ENCODE data around the gene AKNAD1. TPM values are rescaled to one million over a fixed set of nuclear protein-coding genes. Genes with fewer than 3 reads are reported as not detected.

The AKNAD1 gene
- total and polyA plus RNA-seq, 10 of the 15 experiments (the other 5 are each of a cell fraction or from before 2014, with no cell fraction given): 0.05 to 0.13 (median 0.10) TPM; not detected in 7

DNA sequence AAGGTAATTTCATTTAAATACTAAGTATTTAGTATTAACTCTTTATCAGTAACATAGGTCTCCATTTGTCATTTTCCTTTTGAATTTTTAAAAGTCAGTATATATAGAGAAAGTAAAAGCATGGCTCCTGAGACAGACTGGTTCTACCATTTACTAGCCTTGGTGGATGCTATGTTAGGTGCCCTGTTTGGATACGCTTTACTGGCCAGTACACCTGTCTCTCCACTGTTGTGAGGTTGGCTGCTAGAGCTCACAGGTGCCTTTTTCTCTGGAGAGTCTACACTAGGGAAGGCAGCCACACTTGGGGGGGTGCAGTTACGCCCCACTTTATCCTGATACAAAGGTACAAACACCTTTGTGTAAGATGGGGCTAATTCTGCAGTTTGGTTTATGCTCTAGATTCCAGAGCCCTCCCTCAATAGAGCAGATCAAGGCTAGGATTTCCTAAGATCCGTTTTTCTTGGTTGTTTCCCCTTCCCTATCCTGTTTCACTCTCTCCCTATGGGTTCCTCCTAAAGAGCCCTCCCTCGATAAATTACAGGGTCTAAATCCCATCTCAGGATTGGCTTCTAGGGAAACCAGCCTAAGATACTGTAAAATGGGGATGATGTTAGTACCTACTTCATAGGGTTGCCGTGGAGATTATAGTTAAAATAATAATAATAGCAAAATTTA is 14.3 kb upstream of the AKNAD1 start:
- Histone ChIP-seq H3K4me3 (no peak overlapping the region), H3K4me1 (ENCODE audit: control insufficient read depth, insufficient read depth, low read length) (no peaks in the 10 kb centered on the region), H3K9ac (ENCODE audit: control insufficient read depth, insufficient read depth, low read length) (no peak overlapping the region), H4K20me1 (ENCODE audit: control insufficient read depth, insufficient read depth) (no peaks in the 10 kb centered on the region), H3K27me3 (replicated peaks in 1 of 2; ENCODE audit: control insufficient read depth in 2 of 2, insufficient read depth in 2 of 2, low read length in 1 of 2) (no peaks in the 10 kb centered on the region; a peak in 1 of 4 replicates), H2AFZ (ENCODE audit: control insufficient read depth, low read depth, low read length) (no peak overlapping the region), H3K27ac (ENCODE audit: control insufficient read depth, insufficient read depth) (no peak overlapping the region), H3K36me3 (ENCODE audit: control insufficient read depth in 2 of 2, insufficient read depth in 2 of 2, low read length in 1 of 2) (no peaks in the 10 kb centered on the region), H3K4me2 (ENCODE audit: control insufficient read depth, insufficient read depth) (no peak overlapping the region), H3K9me3 (replicated peaks; ENCODE audit: control insufficient read depth, insufficient read depth, low read length) (no peaks in the 10 kb centered on the region), H3K79me2 (ENCODE audit: control insufficient read depth, insufficient read depth, low read length) (no peaks in the 10 kb centered on the region)
- TF ChIP-seq PAX8 (IDR thresholded peaks at IDR 0.05) (no peak), CHD2 (IDR thresholded peaks at IDR 0.05; ENCODE audit: borderline replicate concordance, low read depth, low read length) (no peak), NBN (IDR thresholded peaks at IDR 0.05) (no peak), ZBED1 (IDR thresholded peaks at IDR 0.05; ENCODE audit: borderline replicate concordance) (no peak), CHD4 (IDR thresholded peaks at IDR 0.05) (no peak), TCF3 (IDR thresholded peaks at IDR 0.05; ENCODE audit: borderline replicate concordance, insufficient read depth, low read depth, low read length) (no peak), NRF1 (conservative IDR thresholded peaks at IDR 0.05; ENCODE audit: low read depth, low read length) (no peak)
- TF ChIP-seq, protein P1, sequence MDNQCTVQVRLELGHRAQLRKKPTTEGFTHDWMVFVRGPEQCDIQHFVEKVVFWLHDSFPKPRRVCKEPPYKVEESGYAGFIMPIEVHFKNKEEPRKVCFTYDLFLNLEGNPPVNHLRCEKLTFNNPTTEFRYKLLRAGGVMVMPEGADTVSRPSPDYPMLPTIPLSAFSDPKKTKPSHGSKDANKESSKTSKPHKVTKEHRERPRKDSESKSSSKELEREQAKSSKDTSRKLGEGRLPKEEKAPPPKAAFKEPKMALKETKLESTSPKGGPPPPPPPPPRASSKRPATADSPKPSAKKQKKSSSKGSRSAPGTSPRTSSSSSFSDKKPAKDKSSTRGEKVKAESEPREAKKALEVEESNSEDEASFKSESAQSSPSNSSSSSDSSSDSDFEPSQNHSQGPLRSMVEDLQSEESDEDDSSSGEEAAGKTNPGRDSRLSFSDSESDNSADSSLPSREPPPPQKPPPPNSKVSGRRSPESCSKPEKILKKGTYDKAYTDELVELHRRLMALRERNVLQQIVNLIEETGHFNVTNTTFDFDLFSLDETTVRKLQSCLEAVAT (IDR thresholded peaks at IDR 0.05): no peak
- TF ChIP-seq, protein P2, sequence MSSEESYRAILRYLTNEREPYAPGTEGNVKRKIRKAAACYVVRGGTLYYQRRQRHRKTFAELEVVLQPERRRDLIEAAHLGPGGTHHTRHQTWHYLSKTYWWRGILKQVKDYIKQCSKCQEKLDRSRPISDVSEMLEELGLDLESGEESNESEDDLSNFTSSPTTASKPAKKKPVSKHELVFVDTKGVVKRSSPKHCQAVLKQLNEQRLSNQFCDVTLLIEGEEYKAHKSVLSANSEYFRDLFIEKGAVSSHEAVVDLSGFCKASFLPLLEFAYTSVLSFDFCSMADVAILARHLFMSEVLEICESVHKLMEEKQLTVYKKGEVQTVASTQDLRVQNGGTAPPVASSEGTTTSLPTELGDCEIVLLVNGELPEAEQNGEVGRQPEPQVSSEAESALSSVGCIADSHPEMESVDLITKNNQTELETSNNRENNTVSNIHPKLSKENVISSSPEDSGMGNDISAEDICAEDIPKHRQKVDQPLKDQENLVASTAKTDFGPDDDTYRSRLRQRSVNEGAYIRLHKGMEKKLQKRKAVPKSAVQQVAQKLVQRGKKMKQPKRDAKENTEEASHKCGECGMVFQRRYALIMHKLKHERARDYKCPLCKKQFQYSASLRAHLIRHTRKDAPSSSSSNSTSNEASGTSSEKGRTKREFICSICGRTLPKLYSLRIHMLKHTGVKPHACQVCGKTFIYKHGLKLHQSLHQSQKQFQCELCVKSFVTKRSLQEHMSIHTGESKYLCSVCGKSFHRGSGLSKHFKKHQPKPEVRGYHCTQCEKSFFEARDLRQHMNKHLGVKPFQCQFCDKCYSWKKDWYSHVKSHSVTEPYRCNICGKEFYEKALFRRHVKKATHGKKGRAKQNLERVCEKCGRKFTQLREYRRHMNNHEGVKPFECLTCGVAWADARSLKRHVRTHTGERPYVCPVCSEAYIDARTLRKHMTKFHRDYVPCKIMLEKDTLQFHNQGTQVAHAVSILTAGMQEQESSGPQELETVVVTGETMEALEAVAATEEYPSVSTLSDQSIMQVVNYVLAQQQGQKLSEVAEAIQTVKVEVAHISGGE (CRISPR knock-in tag; IDR thresholded peaks at IDR 0.05): no peak
- RAD21 ChIA-PET (ENCODE audit: unreplicated experiment): no interaction called here
- FAIRE-seq (no peak), DNase-seq (ENCODE audit: low read depth, low spot score) (no peak), ATAC-seq (no peak)
- in situ Hi-C loops (cut with MboI): no loop called here
- 42% methylated on average over 5 of the region's 5 CpGs for WGBS (ENCODE audit: insufficient coverage, insufficient replicate concordance, low lambda C conversion rate, missing lambda C conversion rate)
- POLR2A ChIA-PET: interaction anchor here (1.1 kb wide), 1 partner anchor 135 kb away, joined by 3 read pairs; no protein-coding TSS in a partner anchor
- CTCF ChIA-PET: interaction anchor here (1.6 kb wide), 1 partner anchor 9 kb away, joined by 4 read pairs; no protein-coding TSS in a partner anchor
- BruUV-seq (replicated peaks): no TSS peak
- intact Hi-C loops (cut with micrococcal nuclease; ENCODE audit: unreplicated experiment): no loop called here
- SMC1A ChIA-PET (ENCODE audit: uncharacterized antibody, unreplicated experiment): interaction anchor here (0.6 to 1.1 kb wide), 4 partner anchors 10 to 126 kb away, joined by 3 to 4 read pairs (median 3); no protein-coding TSS in a partner anchor

Data from GM12878 (cell line).